Endothelial cell of umbilical vein (primary cell): ENCODE results near the gene PSME4. TPM values are rescaled to one million over a fixed set of nuclear protein-coding genes. Genes with fewer than 3 reads are reported as not detected.

ENCODE experiments used
- BruUV-seq: library from RNA; stranded (reverse); fragments of 400-500 nt; replicated peaks from 2 replicates; lab custom pipeline; 2021; lab: Mats Ljungman, UMichigan
- CTCF ChIA-PET: fragments of 300-600, 350-600 bp; sonication (Branson Sonifier 250); formaldehyde crosslinking; loops from one replicate; lab custom pipeline; 2021; ENCODE audit warnings: antibody characterized with exemption, inconsistent platforms; lab: Charles Lee
- POLR2A ChIA-PET: fragments of 300-600, 350-600 bp; sonication (Branson Sonifier 250); formaldehyde crosslinking; loops from one replicate; lab custom pipeline; 2021; ENCODE audit warnings: antibody characterized with exemption, inconsistent platforms; lab: Charles Lee
- DNase-seq: peaks from one replicate; pipeline ENCODE4 v3.0.0-alpha.2; 2011; ENCODE audit warnings: low read depth, low spot score
- FAIRE-seq: peaks from 2 replicates; lab custom pipeline; 2011; peaks lifted over from hg19 to GRCh38; lab: Jason Lieb, UNC
- H2AFZ ChIP-seq: 2 replicates; pipeline ENCODE4 v1.6.0; 2012; ENCODE audit warnings: low read depth, low read length, control low read depth, inconsistent platforms
- H3K27ac ChIP-seq: 2 replicates; pipeline ENCODE4 v1.5.1; 2011; ENCODE audit warnings: low read depth, mild to moderate bottlenecking, control low read depth, low read length, moderate library complexity; ENCODE audit not compliant: insufficient read depth
- H3K27me3 ChIP-seq, 2 experiments: 2 replicates each; pipeline versions ENCODE4 v1.6.0 to v1.6.1; 2011; ENCODE audit warnings: low read length in 2 of 2, mixed read lengths in 1 of 2; ENCODE audit not compliant: control insufficient read depth in 2 of 2, insufficient read depth in 2 of 2
- H3K36me3 ChIP-seq, 2 experiments: 2 replicates in 1 of 2; 3 replicates in 1 of 2; pipeline ENCODE4 v1.5.1; 2011; ENCODE audit warnings: low read length in 2 of 2, mild to moderate bottlenecking in 1 of 2, moderate library complexity in 1 of 2; ENCODE audit not compliant: control insufficient read depth in 2 of 2, insufficient read depth in 2 of 2; ENCODE audit errors: extremely low read depth in 1 of 2
- H3K4me1 ChIP-seq: 3 replicates; pipeline ENCODE4 v1.5.1; 2011; ENCODE audit warnings: mild to moderate bottlenecking, low read length; ENCODE audit not compliant: control insufficient read depth, insufficient read depth; ENCODE audit errors: extremely low read depth
- H3K4me2 ChIP-seq: 2 replicates; pipeline ENCODE4 v1.6.1; 2011; ENCODE audit warnings: low read length, control low read depth, mixed read lengths; ENCODE audit not compliant: insufficient read depth
- H3K4me3 ChIP-seq, 3 experiments: fragments of 200-600 bp in 1 of 3; sonication (generic), shearing (Covaris generic) in 1 of 3; replicated peaks in 1 of 3; 2 replicates each; pipeline ENCODE4 v1.5.1; 2011 to 2016; ENCODE audit warnings: control low read depth in 3 of 3, low read length in 3 of 3, mild to moderate bottlenecking in 2 of 3, inconsistent platforms in 1 of 3, low read depth in 1 of 3, moderate library complexity in 1 of 3; ENCODE audit not compliant: insufficient read depth in 1 of 3
- H3K79me2 ChIP-seq: 2 replicates; pipeline ENCODE4 v1.6.0; 2012; ENCODE audit warnings: low read length, inconsistent platforms; ENCODE audit not compliant: control insufficient read depth, insufficient read depth
- H3K9ac ChIP-seq: replicated peaks from 2 replicates; pipeline ENCODE3; 2011; ENCODE audit warnings: low read length, control low read depth; ENCODE audit not compliant: insufficient read depth; ENCODE audit errors: extremely low read depth
- H3K9me1 ChIP-seq: replicated peaks from 3 replicates; pipeline ENCODE4 v1.6.0; 2011; ENCODE audit warnings: mild to moderate bottlenecking, low read length; ENCODE audit not compliant: control insufficient read depth, insufficient read depth; ENCODE audit errors: extremely low read depth
- H3K9me3 ChIP-seq: replicated peaks from 2 replicates; pipeline ENCODE4 v1.5.1; 2012; ENCODE audit warnings: low read length, inconsistent platforms; ENCODE audit not compliant: control insufficient read depth, insufficient read depth
- H4K20me1 ChIP-seq: replicated peaks from 2 replicates; pipeline ENCODE3; 2011; ENCODE audit warnings: mild to moderate bottlenecking, low read length; ENCODE audit not compliant: control insufficient read depth, insufficient read depth; ENCODE audit errors: extremely low read depth
- EZH2 ChIP-seq: IDR thresholded peaks from 2 replicates; pipeline ENCODE4 v1.6.1; 2012; ENCODE audit warnings: borderline replicate concordance, low read depth, mild to moderate bottlenecking, moderate library complexity, low read length, inconsistent platforms; ENCODE audit not compliant: severe bottlenecking
- FOS ChIP-seq: IDR thresholded peaks from 2 replicates; pipeline ENCODE4 v1.6.1; 2011; ENCODE audit warnings: mild to moderate bottlenecking, low read length, moderate library complexity, borderline replicate concordance; ENCODE audit not compliant: insufficient read depth
- GATA2 ChIP-seq: IDR thresholded peaks from 2 replicates; pipeline ENCODE4 v1.7.0; 2011; ENCODE audit warnings: low read depth, mild to moderate bottlenecking, moderate library complexity, mixed read lengths, low read length; ENCODE audit not compliant: insufficient read length, insufficient read depth
- JUN ChIP-seq: IDR thresholded peaks from 2 replicates; pipeline ENCODE4 v1.6.1; 2011; ENCODE audit warnings: borderline replicate concordance, low read depth; ENCODE audit not compliant: insufficient read length, insufficient read depth
- MAX ChIP-seq: IDR thresholded peaks from 2 replicates; pipeline ENCODE4 v1.6.1; 2011; ENCODE audit not compliant: insufficient read depth, insufficient read length
- MYC ChIP-seq: IDR thresholded peaks from one replicate; pipeline ENCODE4 v1.6.1; 2011; ENCODE audit warnings: mild to moderate bottlenecking, low read depth, low read length
- POLR2A ChIP-seq: IDR thresholded peaks from 2 replicates; pipeline ENCODE4 v1.6.1; 2012; ENCODE audit warnings: low read depth, mild to moderate bottlenecking, control low read depth, low read length
- POLR2AphosphoS5 ChIP-seq: IDR thresholded peaks from 2 replicates; pipeline ENCODE4 v1.6.1; 2012; ENCODE audit warnings: low read depth, mild to moderate bottlenecking, control low read depth, low read length, moderate library complexity; ENCODE audit not compliant: insufficient read depth
- dilution Hi-C: fragments of 300-500 bp; cut with MboI; formaldehyde crosslinking; loops from one replicate; pipeline ENCODE4 v1.15.0; 2019; ENCODE audit warnings: low sequenced_read_pairs; ENCODE audit not compliant: extremely low pct_ligation_motif_present
- intact Hi-C: fragments of 100-400 bp; cut with micrococcal nuclease; formaldehyde crosslinking; loops from one replicate; pipeline ENCODE4 v1.10.0; 2022
- polyA plus RNA-seq, 4 experiments: library from polyadenylated mRNA; depleted of rRNA in 3 of 4; stranded (reverse) in 3 of 4; unstranded in 1 of 4; fragments of >200 nt; gene quantifications; 2 replicates each; pipeline versions ENCODE4 v1.2.1 to v1.2.3, GENCODE V29; 2011 to 2012; ENCODE audit warnings: missing spikeins in 1 of 4
- total RNA-seq: library from RNA; stranded (reverse); gene quantifications from 2 replicates; pipeline ENCODE4 v1.2.3, GENCODE V29; 2021
- TF ChIP-seq, protein P1 (sequence below), 2 donors: IDR thresholded peaks; 1 replicate in 1 of 2; 2 replicates in 1 of 2; pipeline ENCODE4 v1.5.1; 2011; ENCODE audit warnings: low read length in 2 of 2, mild to moderate bottlenecking in 2 of 2, moderate library complexity in 2 of 2, control low read depth in 1 of 2, inconsistent platforms in 1 of 2, low read depth in 1 of 2; ENCODE audit not compliant: insufficient read depth in 1 of 2; ENCODE audit errors: extremely low read depth in 1 of 2

The PSME4 gene
- total and polyA plus RNA-seq, 2 donors (not counting 3 experiments of a cell fraction or from before 2014, with no cell fraction given), result 24.7 to 82.6 TPM

GRCh38 chr2:53874401-53874950 is 96.3 kb downstream of the PSME4 start:
- POLR2A ChIA-PET, result no interaction called here
- H3K9me1 ChIP-seq, result no peaks in the 10 kb centered on the region
- dilution Hi-C loops (no loop called here), intact Hi-C loops (no loop called here)
- H3K36me3 ChIP-seq, result peaks cover 2 to 18% of the 10 kb centered on the region in 2 experiments
- no TSS peak for BruUV-seq
- H3K4me2 ChIP-seq, result no peak overlapping the region
- peaks cover 2% of the 10 kb centered on the region for H4K20me1 ChIP-seq
- H3K27me3 ChIP-seq, result no peaks in the 10 kb centered on the region
- TF ChIP-seq MAX (no peak), FOS (no peak), POLR2A (no peak), MYC (no peak), GATA2 (no peak), POLR2AphosphoS5 (no peak), EZH2 (no peak), JUN (no peak)
- TF ChIP-seq, protein P1, sequence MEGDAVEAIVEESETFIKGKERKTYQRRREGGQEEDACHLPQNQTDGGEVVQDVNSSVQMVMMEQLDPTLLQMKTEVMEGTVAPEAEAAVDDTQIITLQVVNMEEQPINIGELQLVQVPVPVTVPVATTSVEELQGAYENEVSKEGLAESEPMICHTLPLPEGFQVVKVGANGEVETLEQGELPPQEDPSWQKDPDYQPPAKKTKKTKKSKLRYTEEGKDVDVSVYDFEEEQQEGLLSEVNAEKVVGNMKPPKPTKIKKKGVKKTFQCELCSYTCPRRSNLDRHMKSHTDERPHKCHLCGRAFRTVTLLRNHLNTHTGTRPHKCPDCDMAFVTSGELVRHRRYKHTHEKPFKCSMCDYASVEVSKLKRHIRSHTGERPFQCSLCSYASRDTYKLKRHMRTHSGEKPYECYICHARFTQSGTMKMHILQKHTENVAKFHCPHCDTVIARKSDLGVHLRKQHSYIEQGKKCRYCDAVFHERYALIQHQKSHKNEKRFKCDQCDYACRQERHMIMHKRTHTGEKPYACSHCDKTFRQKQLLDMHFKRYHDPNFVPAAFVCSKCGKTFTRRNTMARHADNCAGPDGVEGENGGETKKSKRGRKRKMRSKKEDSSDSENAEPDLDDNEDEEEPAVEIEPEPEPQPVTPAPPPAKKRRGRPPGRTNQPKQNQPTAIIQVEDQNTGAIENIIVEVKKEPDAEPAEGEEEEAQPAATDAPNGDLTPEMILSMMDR (IDR thresholded peaks at IDR 0.05; ENCODE audit: extremely low read depth in 1 of 2, insufficient read depth in 1 of 2, low read depth in 1 of 2, low read length in 2 of 2), result no peak
- H3K9ac ChIP-seq, result no peak overlapping the region
- FAIRE-seq (no peak), DNase-seq (no peak)
- peaks cover 3% of the 10 kb centered on the region for H3K4me1 ChIP-seq
- no peaks in the 10 kb centered on the region for H3K9me3 ChIP-seq
- no peak overlapping the region for H3K4me3 ChIP-seq
- CTCF ChIA-PET, result no interaction called here
- peaks cover 1% of the 10 kb centered on the region for H3K79me2 ChIP-seq
- no peak overlapping the region for H3K27ac ChIP-seq
- H2AFZ ChIP-seq, result no peak overlapping the region
